ENCODE measurements around the gene AK5.

Gene AK5

GRCh38 chr1:77281491-77282186, at the start of gene AK5:
AK5 (plus strand) TSS chr1:77282019; CDS start chr1:77282314, 295 bp downstream.
- H3K4me1 ChIP-seq (ENCODE audit: control insufficient read depth, insufficient read depth, low read length) = peaks cover 10% of the 10 kb centered on the region
- peak within 1 kb of the TSS; percentile 63 for H3K4me3 ChIP-seq (ENCODE audit: low read depth, low read length)
- no peaks in the 10 kb centered on the region for H3K36me3 ChIP-seq (ENCODE audit: control insufficient read depth, insufficient read depth, low read length)
- H3K27me3 ChIP-seq (ENCODE audit: control insufficient read depth, insufficient read depth, low read length) = peaks cover 66% of the 10 kb centered on the region
- H3K9me3 ChIP-seq (ENCODE audit: control insufficient read depth, insufficient read depth, low read depth, low read length) = no peaks in the 10 kb centered on the region
- H3K9ac ChIP-seq (ENCODE audit: low read length) = peak within 1 kb of the TSS; percentile 18
- H3K27ac ChIP-seq (ENCODE audit: low read depth, low read length) = no peak within 1 kb of the TSS

GRCh38 chr1:77232829-77233228, 49.0 kb upstream of the AK5 start:
- Histone ChIP-seq H3K4me3 (ENCODE audit: low read depth, low read length) (no peak overlapping the region), H3K9me3 (ENCODE audit: control insufficient read depth, insufficient read depth, low read depth, low read length) (no peaks in the 10 kb centered on the region), H3K36me3 (ENCODE audit: control insufficient read depth, insufficient read depth, low read length) (no peaks in the 10 kb centered on the region), H3K9ac (ENCODE audit: low read length) (no peak overlapping the region), H3K4me1 (ENCODE audit: control insufficient read depth, insufficient read depth, low read length) (no peaks in the 10 kb centered on the region), H3K27me3 (ENCODE audit: control insufficient read depth, insufficient read depth, low read length) (no peaks in the 10 kb centered on the region), H3K27ac (ENCODE audit: low read depth, low read length) (no peak overlapping the region)

GRCh38 chr1:77234096-77234495, 47.7 kb upstream of the AK5 start:
- no peaks in the 10 kb centered on the region for H3K27me3 ChIP-seq (ENCODE audit: control insufficient read depth, insufficient read depth, low read length)
- no peaks in the 10 kb centered on the region for H3K36me3 ChIP-seq (ENCODE audit: control insufficient read depth, insufficient read depth, low read length)
- H3K9me3 ChIP-seq (ENCODE audit: control insufficient read depth, insufficient read depth, low read depth, low read length) = no peaks in the 10 kb centered on the region
- no peak overlapping the region for H3K9ac ChIP-seq (ENCODE audit: low read length)
- no peak overlapping the region for H3K27ac ChIP-seq (ENCODE audit: low read depth, low read length)
- H3K4me1 ChIP-seq (ENCODE audit: control insufficient read depth, insufficient read depth, low read length) = no peaks in the 10 kb centered on the region
- H3K4me3 ChIP-seq (ENCODE audit: low read depth, low read length) = no peak overlapping the region

GRCh38 chr1:77234943-77235342, 46.9 kb upstream of the AK5 start:
- Histone ChIP-seq H3K27me3 (ENCODE audit: control insufficient read depth, insufficient read depth, low read length) (no peaks in the 10 kb centered on the region), H3K4me3 (ENCODE audit: low read depth, low read length) (no peak overlapping the region), H3K9me3 (ENCODE audit: control insufficient read depth, insufficient read depth, low read depth, low read length) (no peaks in the 10 kb centered on the region), H3K36me3 (ENCODE audit: control insufficient read depth, insufficient read depth, low read length) (no peaks in the 10 kb centered on the region), H3K4me1 (ENCODE audit: control insufficient read depth, insufficient read depth, low read length) (no peaks in the 10 kb centered on the region), H3K9ac (ENCODE audit: low read length) (no peak overlapping the region), H3K27ac (ENCODE audit: low read depth, low read length) (no peak overlapping the region)

- Histone ChIP-seq H3K4me1 (ENCODE audit: control insufficient read depth, insufficient read depth, low read length) (no peaks in the 10 kb centered on the region), H3K4me3 (ENCODE audit: low read depth, low read length) (no peak overlapping the region), H3K27ac (ENCODE audit: low read depth, low read length) (no peak overlapping the region), H3K9ac (ENCODE audit: low read length) (no peak overlapping the region), H3K36me3 (ENCODE audit: control insufficient read depth, insufficient read depth, low read length) (no peaks in the 10 kb centered on the region), H3K9me3 (ENCODE audit: control insufficient read depth, insufficient read depth, low read depth, low read length) (0 out of 2 replicates have a peak, but pooled peaks cover 3% of the 10 kb centered on the region), H3K27me3 (ENCODE audit: control insufficient read depth, insufficient read depth, low read length) (no peaks in the 10 kb centered on the region)
Observed at GRCh38 chr1:77238462-77238861, 43.4 kb upstream of the AK5 start.

- no peaks in the 10 kb centered on the region for H3K36me3 ChIP-seq (ENCODE audit: control insufficient read depth, insufficient read depth, low read length)
- no peaks in the 10 kb centered on the region for H3K4me1 ChIP-seq (ENCODE audit: control insufficient read depth, insufficient read depth, low read length)
- no peaks in the 10 kb centered on the region for H3K27me3 ChIP-seq (ENCODE audit: control insufficient read depth, insufficient read depth, low read length)
- H3K27ac ChIP-seq (ENCODE audit: low read depth, low read length) = no peak overlapping the region
- 0 out of 2 replicates have a peak, but pooled peaks cover 3% of the 10 kb centered on the region for H3K9me3 ChIP-seq (ENCODE audit: control insufficient read depth, insufficient read depth, low read depth, low read length)
- H3K9ac ChIP-seq (ENCODE audit: low read length) = no peak overlapping the region
- no peak overlapping the region for H3K4me3 ChIP-seq (ENCODE audit: low read depth, low read length)
Observed at GRCh38 chr1:77239311-77239710, 42.5 kb upstream of the AK5 start.

- peaks cover 14% of the 10 kb centered on the region; the same call in 1 of the 2 replicates for H3K9me3 ChIP-seq (ENCODE audit: control insufficient read depth, insufficient read depth, low read depth, low read length)
- no peak overlapping the region for H3K4me3 ChIP-seq (ENCODE audit: low read depth, low read length)
- H3K9ac ChIP-seq (ENCODE audit: low read length) = no peak overlapping the region
- no peaks in the 10 kb centered on the region for H3K36me3 ChIP-seq (ENCODE audit: control insufficient read depth, insufficient read depth, low read length)
- H3K27me3 ChIP-seq (ENCODE audit: control insufficient read depth, insufficient read depth, low read length) = no peaks in the 10 kb centered on the region
- no peak overlapping the region for H3K27ac ChIP-seq (ENCODE audit: low read depth, low read length)
- H3K4me1 ChIP-seq (ENCODE audit: control insufficient read depth, insufficient read depth, low read length) = no peaks in the 10 kb centered on the region
Observed at GRCh38 chr1:77245830-77246229, 36.0 kb upstream of the AK5 start.

GRCh38 chr1:77250126-77250525, 31.7 kb upstream of the AK5 start:
- H3K27ac ChIP-seq (ENCODE audit: low read depth, low read length) = no peak overlapping the region
- H3K9ac ChIP-seq (ENCODE audit: low read length) = no peak overlapping the region
- H3K27me3 ChIP-seq (ENCODE audit: control insufficient read depth, insufficient read depth, low read length) = no peaks in the 10 kb centered on the region
- H3K36me3 ChIP-seq (ENCODE audit: control insufficient read depth, insufficient read depth, low read length) = no peaks in the 10 kb centered on the region
- H3K4me3 ChIP-seq (ENCODE audit: low read depth, low read length) = no peak overlapping the region
- H3K9me3 ChIP-seq (ENCODE audit: control insufficient read depth, insufficient read depth, low read depth, low read length) = peaks cover 11% of the 10 kb centered on the region; the same call in 1 of the 2 replicates
- no peaks in the 10 kb centered on the region for H3K4me1 ChIP-seq (ENCODE audit: control insufficient read depth, insufficient read depth, low read length)

GRCh38 chr1:77253211-77253610, 28.6 kb upstream of the AK5 start:
- no peaks in the 10 kb centered on the region for H3K27me3 ChIP-seq (ENCODE audit: control insufficient read depth, insufficient read depth, low read length)
- no peaks in the 10 kb centered on the region for H3K4me1 ChIP-seq (ENCODE audit: control insufficient read depth, insufficient read depth, low read length)
- no peak overlapping the region for H3K9ac ChIP-seq (ENCODE audit: low read length)
- H3K9me3 ChIP-seq (ENCODE audit: control insufficient read depth, insufficient read depth, low read depth, low read length) = 0 out of 2 replicates have a peak, but pooled peaks cover 7% of the 10 kb centered on the region
- no peak overlapping the region for H3K27ac ChIP-seq (ENCODE audit: low read depth, low read length)
- no peaks in the 10 kb centered on the region for H3K36me3 ChIP-seq (ENCODE audit: control insufficient read depth, insufficient read depth, low read length)
- H3K4me3 ChIP-seq (ENCODE audit: low read depth, low read length) = no peak overlapping the region

GRCh38 chr1:77263708-77264107, 18.1 kb upstream of the AK5 start:
- Histone ChIP-seq H3K4me3 (ENCODE audit: low read depth, low read length) (no peak overlapping the region), H3K36me3 (ENCODE audit: control insufficient read depth, insufficient read depth, low read length) (no peaks in the 10 kb centered on the region), H3K9me3 (ENCODE audit: control insufficient read depth, insufficient read depth, low read depth, low read length) (no peaks in the 10 kb centered on the region), H3K4me1 (ENCODE audit: control insufficient read depth, insufficient read depth, low read length) (no peaks in the 10 kb centered on the region; the same call in 1 of the 2 replicates), H3K27ac (ENCODE audit: low read depth, low read length) (no peak overlapping the region), H3K27me3 (ENCODE audit: control insufficient read depth, insufficient read depth, low read length) (peaks cover 10% of the 10 kb centered on the region), H3K9ac (ENCODE audit: low read length) (no peak overlapping the region)

- Histone ChIP-seq H3K9me3 (ENCODE audit: control insufficient read depth, insufficient read depth, low read depth, low read length) (no peaks in the 10 kb centered on the region), H3K36me3 (ENCODE audit: control insufficient read depth, insufficient read depth, low read length) (no peaks in the 10 kb centered on the region), H3K4me1 (ENCODE audit: control insufficient read depth, insufficient read depth, low read length) (no peaks in the 10 kb centered on the region; the same call in 1 of the 2 replicates), H3K4me3 (ENCODE audit: low read depth, low read length) (no peak overlapping the region), H3K27me3 (ENCODE audit: control insufficient read depth, insufficient read depth, low read length) (peaks cover 10% of the 10 kb centered on the region), H3K9ac (ENCODE audit: low read length) (no peak overlapping the region), H3K27ac (ENCODE audit: low read depth, low read length) (no peak overlapping the region)
Observed at GRCh38 chr1:77265180-77265579, 16.6 kb upstream of the AK5 start.

All from HUES6 (cell line).